SK-N-SH treated with all-trans-retinoic acid at 6 μM for 48 hours (cell line): ENCODE measurements around the gene TMEM35A.

Experiments used
- ARNTL ChIP-seq: fragments of 450-650 bp; formaldehyde crosslinking; IDR thresholded peaks from 2 replicates; pipeline ENCODE4 v1.5.0; 2020; ENCODE audit warnings: low read depth, mild to moderate bottlenecking, moderate library complexity, borderline replicate concordance
- CREB5 ChIP-seq: fragments of 250-450 bp; sonication (Bioruptor Pico); IDR thresholded peaks from 2 replicates; pipeline ENCODE4 v1.5.1; 2020; ENCODE audit warnings: low read depth, mild to moderate bottlenecking, moderate library complexity
- CSDC2 ChIP-seq: fragments of 250-450 bp; sonication (Bioruptor Pico); IDR thresholded peaks from 2 replicates; pipeline ENCODE4 v1.5.0; 2020; ENCODE audit warnings: mild to moderate bottlenecking, moderate library complexity
- ESRRG ChIP-seq: fragments of 250-450 bp; sonication (Bioruptor Pico); IDR thresholded peaks from 2 replicates; pipeline ENCODE4 v1.6.1; 2021; ENCODE audit warnings: mild to moderate bottlenecking
- OSR1 ChIP-seq: fragments of 250-450 bp; sonication (Bioruptor Pico); IDR thresholded peaks from 2 replicates; pipeline ENCODE4 v1.8.0; 2022; ENCODE audit warnings: moderate library complexity, mild to moderate bottlenecking, inconsistent platforms
- SNAI2 ChIP-seq: fragments of 250-450 bp; sonication (Bioruptor Pico); IDR thresholded peaks from 2 replicates; pipeline ENCODE4 v1.5.0; 2020; ENCODE audit warnings: mild to moderate bottlenecking, moderate library complexity
- TSHZ2 ChIP-seq: fragments of 250-450 bp; sonication (Bioruptor Pico); IDR thresholded peaks from 2 replicates; pipeline ENCODE4 v1.5.0; 2020; ENCODE audit warnings: mild to moderate bottlenecking, moderate library complexity
- ZFP3 ChIP-seq: fragments of 250-450 bp; sonication (Bioruptor Pico); IDR thresholded peaks from 2 replicates; pipeline ENCODE4 v1.5.0; 2020; ENCODE audit warnings: mild to moderate bottlenecking, moderate library complexity
- ZFP30 ChIP-seq: fragments of 450-650 bp; formaldehyde crosslinking; IDR thresholded peaks from 2 replicates; pipeline ENCODE4 v1.5.0; 2022; ENCODE audit warnings: mild to moderate bottlenecking, moderate library complexity
- ZNF70 ChIP-seq: fragments of 450-650 bp; formaldehyde crosslinking; IDR thresholded peaks from 2 replicates; pipeline ENCODE4 v1.5.0; 2020; ENCODE audit warnings: mild to moderate bottlenecking, moderate library complexity
- TF ChIP-seq, protein P1 (sequence below): fragments of 250-450 bp; sonication (Bioruptor Pico); IDR thresholded peaks from 2 replicates; pipeline ENCODE4 v1.8.0; 2020; ENCODE audit warnings: mild to moderate bottlenecking, moderate library complexity, borderline replicate concordance

- no peak for TF ChIP-seq CSDC2 (CRISPR knock-in tag)
- TF ChIP-seq, protein P1, sequence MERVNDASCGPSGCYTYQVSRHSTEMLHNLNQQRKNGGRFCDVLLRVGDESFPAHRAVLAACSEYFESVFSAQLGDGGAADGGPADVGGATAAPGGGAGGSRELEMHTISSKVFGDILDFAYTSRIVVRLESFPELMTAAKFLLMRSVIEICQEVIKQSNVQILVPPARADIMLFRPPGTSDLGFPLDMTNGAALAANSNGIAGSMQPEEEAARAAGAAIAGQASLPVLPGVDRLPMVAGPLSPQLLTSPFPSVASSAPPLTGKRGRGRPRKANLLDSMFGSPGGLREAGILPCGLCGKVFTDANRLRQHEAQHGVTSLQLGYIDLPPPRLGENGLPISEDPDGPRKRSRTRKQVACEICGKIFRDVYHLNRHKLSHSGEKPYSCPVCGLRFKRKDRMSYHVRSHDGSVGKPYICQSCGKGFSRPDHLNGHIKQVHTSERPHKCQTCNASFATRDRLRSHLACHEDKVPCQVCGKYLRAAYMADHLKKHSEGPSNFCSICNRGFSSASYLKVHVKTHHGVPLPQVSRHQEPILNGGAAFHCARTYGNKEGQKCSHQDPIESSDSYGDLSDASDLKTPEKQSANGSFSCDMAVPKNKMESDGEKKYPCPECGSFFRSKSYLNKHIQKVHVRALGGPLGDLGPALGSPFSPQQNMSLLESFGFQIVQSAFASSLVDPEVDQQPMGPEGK (CRISPR knock-in tag), result no peak
- no peak for TF ChIP-seq CREB5 (CRISPR knock-in tag)
- TF ChIP-seq SNAI2 (CRISPR knock-in tag), result no peak
- TF ChIP-seq ARNTL (CRISPR knock-in tag), result no peak
- no peak for TF ChIP-seq ZFP3
- no peak for TF ChIP-seq OSR1
- TF ChIP-seq ZFP30, result no peak
- TF ChIP-seq ZNF70 (CRISPR knock-in tag), result no peak
- no peak for TF ChIP-seq ESRRG (CRISPR knock-in tag)
- no peak for TF ChIP-seq TSHZ2 (CRISPR knock-in tag)
Observed at GRCh38 chrX:101057093-101057714, 21.5 kb upstream of the TMEM35A start.
